B cell (primary cell): ENCODE results near the gene EPHB1. TPM values are rescaled to one million over a fixed set of nuclear protein-coding genes. Genes with fewer than 3 reads are reported as not detected.

Experiments used
- ATAC-seq: fragments of 200-7000 bp; cut with Tn5 transposase; one replicate; pipeline ENCODE4 v1.10.0; 2021; ENCODE audit warnings: low read depth, mild to moderate bottlenecking, moderate number of reproducible peaks, moderate library complexity
- CTCF ChIA-PET: fragments of 350-600 bp; sonication (Branson Sonifier 250); formaldehyde crosslinking; loops from one replicate; lab custom pipeline; 2021; ENCODE audit warnings: antibody characterized with exemption, inconsistent platforms; lab: Charles Lee
- POLR2A ChIA-PET: fragments of 350-600 bp; sonication (Branson Sonifier 250); formaldehyde crosslinking; loops from one replicate; lab custom pipeline; 2021; ENCODE audit warnings: antibody characterized with exemption; lab: Charles Lee
- DNase-seq: peaks from one replicate; pipeline ENCODE4 v3.0.0; 2013
- H2AFZ ChIP-seq: 2 replicates; pipeline ENCODE4 v1.6.1; 2012; ENCODE audit warnings: mild to moderate bottlenecking, low read depth, low read length; ENCODE audit not compliant: insufficient read depth, poor library complexity, severe bottlenecking
- H3K27ac ChIP-seq, 2 donors: 1 replicate in 1 of 2; 2 replicates in 1 of 2; pipeline ENCODE4 v1.5.1; 2012 to 2013; ENCODE audit warnings: low read length in 2 of 2, mild to moderate bottlenecking in 2 of 2, moderate library complexity in 1 of 2
- H3K27me3 ChIP-seq, 4 experiments: fragments of 200-600 bp in 1 of 4; sonication (generic) in 1 of 4; replicated peaks in 1 of 4; 1 replicate in 2 of 4; 2 replicates in 2 of 4; pipeline versions ENCODE4 v1.6.1 to v1.7.0; 2013 to 2016; ENCODE audit warnings: low read length in 3 of 4, mild to moderate bottlenecking in 2 of 4, mixed read lengths in 1 of 4, moderate library complexity in 1 of 4; ENCODE audit not compliant: insufficient read depth in 4 of 4, control insufficient read depth in 3 of 4; ENCODE audit errors: control extremely low read depth in 1 of 4
- H3K36me3 ChIP-seq, 2 experiments: replicated peaks in 1 of 2; 1 replicate in 1 of 2; 2 replicates in 1 of 2; pipeline versions ENCODE4 v1.6.1 to v1.7.1; 2013; ENCODE audit warnings: low read length in 1 of 2; ENCODE audit not compliant: insufficient read depth in 2 of 2, control insufficient read depth in 1 of 2; ENCODE audit errors: control extremely low read depth in 1 of 2, extremely low read depth in 1 of 2
- H3K4me1 ChIP-seq, 2 donors: fragments of 200-600 bp in 1 of 2; sonication (generic) in 1 of 2; 1 replicate in 1 of 2; 2 replicates in 1 of 2; pipeline versions ENCODE4 v1.5.1 to v1.6.1; 2013 to 2017; ENCODE audit warnings: low read length in 2 of 2; ENCODE audit not compliant: control insufficient read depth in 2 of 2, insufficient read depth in 2 of 2
- H3K4me2 ChIP-seq: replicated peaks from 2 replicates; pipeline ENCODE3; 2012; ENCODE audit warnings: mild to moderate bottlenecking, low read depth, low read length; ENCODE audit not compliant: poor library complexity, severe bottlenecking
- H3K4me3 ChIP-seq, 5 experiments: fragments of 200-600 bp in 1 of 5; sonication (generic) in 1 of 5; 1 replicate in 3 of 5; 2 replicates in 2 of 5; pipeline versions ENCODE4 v1.5.1 to v1.7.0; 2011 to 2016; ENCODE audit warnings: low read length in 4 of 5, mild to moderate bottlenecking in 4 of 5, low read depth in 2 of 5, control low read depth in 1 of 5, moderate library complexity in 1 of 5; ENCODE audit not compliant: insufficient read depth in 1 of 5; ENCODE audit errors: control extremely low read depth in 1 of 5, extremely low read depth in 1 of 5
- H3K79me2 ChIP-seq: fragments of 200-600 bp; sonication (generic); one replicate; pipeline ENCODE4 v1.6.0; 2016; ENCODE audit warnings: low read length; ENCODE audit not compliant: control insufficient read depth, insufficient read depth
- H3K9ac ChIP-seq: fragments of 200-600 bp; sonication (generic); 2 replicates; pipeline ENCODE4 v1.6.1; 2017; ENCODE audit warnings: mild to moderate bottlenecking, low read length, moderate library complexity
- H3K9me3 ChIP-seq, 3 donors: one replicate each; pipeline versions ENCODE4 v1.6.1 to v1.7.1; 2013; ENCODE audit warnings: low read length in 2 of 3; ENCODE audit not compliant: control insufficient read depth in 2 of 3, insufficient read depth in 1 of 3; ENCODE audit errors: control extremely low read depth in 1 of 3
- H4K20me1 ChIP-seq: 2 replicates; pipeline ENCODE4 v1.6.0; 2012; ENCODE audit warnings: mild to moderate bottlenecking, low read length; ENCODE audit not compliant: insufficient read depth, control insufficient read depth, poor library complexity, severe bottlenecking
- H3K27ac Mint-ChIP-seq: one replicate; pipeline ENCODE4 v1.8.0; 2021; ENCODE audit warnings: mixed read lengths
- H3K27me3 Mint-ChIP-seq: one replicate; pipeline ENCODE4 v1.8.0; 2021; ENCODE audit warnings: mixed read lengths
- H3K4me1 Mint-ChIP-seq: one replicate; pipeline ENCODE4 v1.8.0; 2021; ENCODE audit warnings: mixed read lengths
- H3K4me3 Mint-ChIP-seq: one replicate; pipeline ENCODE4 v1.8.0; 2021; ENCODE audit warnings: mixed read lengths
- H3K9me3 Mint-ChIP-seq: one replicate; pipeline ENCODE4 v1.8.0; 2022; ENCODE audit warnings: mixed read lengths; ENCODE audit not compliant: insufficient read depth
- EZH2 ChIP-seq: IDR thresholded peaks from 2 replicates; pipeline ENCODE4 v1.6.1; 2012; ENCODE audit warnings: borderline replicate concordance, low read depth, mild to moderate bottlenecking, moderate library complexity, low read length; ENCODE audit not compliant: insufficient read depth, poor library complexity, severe bottlenecking
- WGBS: methylation state at CpG from one replicate; pipeline ENCODE4 v1.1.5; 2013; ENCODE audit warnings: missing lambda C conversion rate; ENCODE audit not compliant: insufficient coverage; 5-methylcytosine and 5-hydroxymethylcytosine counted together
- intact Hi-C: fragments of 100-400 bp; cut with micrococcal nuclease; formaldehyde crosslinking; loops from one replicate; pipeline ENCODE4 v1.10.0; 2022
- polyA plus RNA-seq: library from polyadenylated mRNA; depleted of rRNA; stranded (reverse); fragments of >200 nt; gene quantifications from 2 replicates; pipeline ENCODE4 v1.2.3, GENCODE V29; 2012
- total RNA-seq, 2 donors: library from RNA; stranded (reverse); fragments of 120-200 nt in 1 of 2; gene quantifications; 1 replicate in 1 of 2; 2 replicates in 1 of 2; pipeline versions ENCODE4 v1.2.3 to v1.2.4, GENCODE V29; 2013 to 2022
- TF ChIP-seq, protein P1 (sequence below): fragments of 200-600 bp; IDR thresholded peaks from one replicate; pipeline ENCODE4 v1.8.0; 2022; ENCODE audit warnings: antibody characterized with exemption, mild to moderate bottlenecking

The EPHB1 gene
- total and polyA plus RNA-seq, 2 donors (not counting 1 experiment from before 2014, with no cell fraction given), result 0.01 TPM; not detected in 1

DNA sequence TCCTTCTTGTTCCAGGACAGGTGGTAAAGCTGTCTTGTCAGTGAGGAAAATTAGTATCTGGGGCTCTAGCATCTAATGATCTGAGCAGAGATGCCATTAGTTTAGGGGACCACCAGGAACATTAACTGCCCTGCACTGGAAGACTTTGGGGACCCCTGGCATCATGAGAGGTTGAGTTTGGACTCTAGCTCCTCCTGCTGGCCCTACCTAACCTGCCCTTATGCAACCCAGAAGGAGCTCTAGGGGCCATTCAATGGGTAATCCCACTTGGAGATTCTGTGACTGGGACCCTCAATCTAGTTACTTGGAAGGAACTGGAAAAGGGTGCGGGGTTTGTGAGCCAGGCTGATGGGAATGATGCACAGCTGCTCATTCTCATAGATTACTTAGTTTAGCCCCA is 451.0 kb downstream of the EPHB1 start:
- 83% methylated on average over 1 of the region's 1 CpG for WGBS
- Histone ChIP-seq H2AFZ (no peak overlapping the region), H3K79me2 (no peaks in the 10 kb centered on the region), H3K27ac (no peak overlapping the region), H3K4me1 (no peaks in the 10 kb centered on the region), H3K4me2 (no peak overlapping the region), H3K27me3 (no peaks in the 10 kb centered on the region), H4K20me1 (no peaks in the 10 kb centered on the region), H3K4me3 (no peak overlapping the region), H3K9me3 (no peaks in the 10 kb centered on the region), H3K36me3 (no peaks in the 10 kb centered on the region), H3K9ac (no peak overlapping the region)
- POLR2A ChIA-PET, result no interaction called here
- ATAC-seq (no peak), DNase-seq (no peak)
- Mint-ChIP-seq H3K9me3 (no peaks in the 10 kb centered on the region), H3K27ac (no peak overlapping the region), H3K4me3 (no peak overlapping the region), H3K27me3 (no peaks in the 10 kb centered on the region), H3K4me1 (no peaks in the 10 kb centered on the region)
- intact Hi-C loops, result no loop called here
- CTCF ChIA-PET, result no interaction called here
- TF ChIP-seq, protein P1, sequence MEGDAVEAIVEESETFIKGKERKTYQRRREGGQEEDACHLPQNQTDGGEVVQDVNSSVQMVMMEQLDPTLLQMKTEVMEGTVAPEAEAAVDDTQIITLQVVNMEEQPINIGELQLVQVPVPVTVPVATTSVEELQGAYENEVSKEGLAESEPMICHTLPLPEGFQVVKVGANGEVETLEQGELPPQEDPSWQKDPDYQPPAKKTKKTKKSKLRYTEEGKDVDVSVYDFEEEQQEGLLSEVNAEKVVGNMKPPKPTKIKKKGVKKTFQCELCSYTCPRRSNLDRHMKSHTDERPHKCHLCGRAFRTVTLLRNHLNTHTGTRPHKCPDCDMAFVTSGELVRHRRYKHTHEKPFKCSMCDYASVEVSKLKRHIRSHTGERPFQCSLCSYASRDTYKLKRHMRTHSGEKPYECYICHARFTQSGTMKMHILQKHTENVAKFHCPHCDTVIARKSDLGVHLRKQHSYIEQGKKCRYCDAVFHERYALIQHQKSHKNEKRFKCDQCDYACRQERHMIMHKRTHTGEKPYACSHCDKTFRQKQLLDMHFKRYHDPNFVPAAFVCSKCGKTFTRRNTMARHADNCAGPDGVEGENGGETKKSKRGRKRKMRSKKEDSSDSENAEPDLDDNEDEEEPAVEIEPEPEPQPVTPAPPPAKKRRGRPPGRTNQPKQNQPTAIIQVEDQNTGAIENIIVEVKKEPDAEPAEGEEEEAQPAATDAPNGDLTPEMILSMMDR, result no peak
- TF ChIP-seq EZH2, result no peak

DNA sequence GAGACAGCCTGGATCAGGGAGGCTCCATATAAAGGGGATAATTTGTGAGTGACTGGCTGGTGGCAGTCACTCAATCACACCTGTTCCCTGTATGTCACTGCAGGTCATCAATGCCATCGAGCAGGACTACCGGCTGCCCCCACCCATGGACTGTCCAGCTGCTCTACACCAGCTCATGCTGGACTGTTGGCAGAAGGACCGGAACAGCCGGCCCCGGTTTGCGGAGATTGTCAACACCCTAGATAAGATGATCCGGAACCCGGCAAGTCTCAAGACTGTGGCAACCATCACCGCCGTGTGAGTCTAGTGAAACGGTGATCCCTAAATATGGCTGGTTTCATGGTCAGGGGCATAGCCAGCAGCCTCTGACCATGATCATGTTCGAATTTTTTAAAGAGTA is 453.2 kb downstream of the EPHB1 start:
- Histone ChIP-seq H3K36me3 (no peaks in the 10 kb centered on the region), H3K4me3 (no peak overlapping the region), H3K27me3 (no peaks in the 10 kb centered on the region), H3K4me1 (no peaks in the 10 kb centered on the region), H3K9ac (no peak overlapping the region), H3K4me2 (no peak overlapping the region), H2AFZ (no peak overlapping the region), H3K79me2 (no peaks in the 10 kb centered on the region), H4K20me1 (no peaks in the 10 kb centered on the region), H3K9me3 (no peaks in the 10 kb centered on the region), H3K27ac (no peak overlapping the region)
- TF ChIP-seq, protein P1, result no peak
- no peak for TF ChIP-seq EZH2
- ChIA-PET CTCF (no interaction called here), POLR2A (no interaction called here)
- no peaks in the 10 kb centered on the region for H3K27me3 Mint-ChIP-seq
- intact Hi-C loops, result no loop called here
- ATAC-seq, result no peak
- 85% methylated on average over 12 of the region's 12 CpGs for WGBS
- no peak overlapping the region for H3K4me3 Mint-ChIP-seq
- no peaks in the 10 kb centered on the region for H3K4me1 Mint-ChIP-seq
- no peaks in the 10 kb centered on the region for H3K9me3 Mint-ChIP-seq
- DNase-seq, result no peak
- H3K27ac Mint-ChIP-seq, result no peak overlapping the region
